Mesendoderm (in vitro differentiated cells): ENCODE data around the gene TRIM74.
"Not testable (repeated sequence)": the region's sequence is repeated elsewhere in the genome, so short reads cannot be mapped to it uniquely, and the experiment has no call there.

Experiments
- DNase-seq: peaks from one replicate; pipeline ENCODE4 v3.0.0; 2013
- H2AK5ac ChIP-seq: 2 replicates; pipeline ENCODE4 v1.6.1; 2013; ENCODE audit warnings: low read length, inconsistent platforms
- H2BK120ac ChIP-seq: 2 replicates; pipeline ENCODE4 v1.6.1; 2013; ENCODE audit warnings: low read depth, mild to moderate bottlenecking, low read length, moderate library complexity, mixed read lengths
- H2BK15ac ChIP-seq: replicated peaks from 2 replicates; pipeline ENCODE4 v1.6.1; 2013; ENCODE audit warnings: low read depth, mild to moderate bottlenecking, moderate library complexity
- H2BK5ac ChIP-seq: 2 replicates; pipeline ENCODE4 v1.6.1; 2013; ENCODE audit warnings: low read length, inconsistent platforms
- H3K18ac ChIP-seq: 2 replicates; pipeline ENCODE4 v1.6.1; 2013; ENCODE audit warnings: mild to moderate bottlenecking, low read length, mixed read lengths
- H3K23ac ChIP-seq: one replicate; pipeline ENCODE4 v1.6.1; 2013; ENCODE audit warnings: low read length
- H3K27ac ChIP-seq: 2 replicates; pipeline ENCODE4 v1.5.1; 2013; ENCODE audit warnings: low read depth, mild to moderate bottlenecking, inconsistent platforms, low read length, moderate library complexity
- H3K27me3 ChIP-seq: 2 replicates; pipeline ENCODE4 v1.6.1; 2013; ENCODE audit warnings: low read length, control low read depth, mild to moderate bottlenecking, inconsistent platforms; ENCODE audit not compliant: insufficient read depth, poor library complexity
- H3K36me3 ChIP-seq: 2 replicates; pipeline ENCODE4 v1.6.1; 2013; ENCODE audit warnings: low read length, inconsistent platforms; ENCODE audit not compliant: control insufficient read depth, insufficient read depth
- H3K4ac ChIP-seq: one replicate; pipeline ENCODE4 v1.6.1; 2013; ENCODE audit warnings: low read depth, mild to moderate bottlenecking, low read length, moderate library complexity
- H3K4me1 ChIP-seq: 2 replicates; pipeline ENCODE4 v1.6.1; 2013; ENCODE audit warnings: low read depth, low read length, inconsistent platforms; ENCODE audit not compliant: control insufficient read depth
- H3K4me2 ChIP-seq: 2 replicates; pipeline ENCODE4 v1.6.1; 2013; ENCODE audit warnings: low read length
- H3K4me3 ChIP-seq: 2 replicates; pipeline ENCODE4 v1.5.1; 2013; ENCODE audit warnings: mild to moderate bottlenecking, low read length
- H3K56ac ChIP-seq: one replicate; pipeline ENCODE4 v1.6.1; 2013; ENCODE audit warnings: low read length
- H3K79me1 ChIP-seq: 2 replicates; pipeline ENCODE4 v1.6.1; 2013; ENCODE audit warnings: low read length, inconsistent platforms
- H3K79me2 ChIP-seq: 2 replicates; pipeline ENCODE4 v1.6.1; 2013; ENCODE audit warnings: mild to moderate bottlenecking, low read length; ENCODE audit not compliant: control insufficient read depth, insufficient read depth
- H3K9ac ChIP-seq: 2 replicates; pipeline ENCODE4 v1.6.1; 2013; ENCODE audit warnings: low read length, inconsistent platforms
- H4K5ac ChIP-seq: one replicate; pipeline ENCODE4 v1.6.1; 2013; ENCODE audit warnings: low read length
- H4K8ac ChIP-seq: one replicate; pipeline ENCODE4 v1.6.1; 2013; ENCODE audit warnings: low read depth, mild to moderate bottlenecking, control low read depth, low read length, moderate library complexity
- WGBS: extraction: QIAGEN DNeasy Blood & Tissue Kit; methylation state at CpG from one replicate; pipeline ENCODE4 v1.1.7; 2013; ENCODE audit warnings: low lambda C conversion rate, missing lambda C conversion rate; ENCODE audit not compliant: insufficient coverage; ENCODE audit errors: extremely low coverage; 5-methylcytosine and 5-hydroxymethylcytosine counted together

TRIM74 gene

GRCh38 chr7:72997447-72997846, 28.2 kb upstream of the TRIM74 start:
- not testable (repeated sequence) for H3K23ac ChIP-seq, H3K4me1 ChIP-seq, H2AK5ac ChIP-seq, H3K27ac ChIP-seq, H4K8ac ChIP-seq, H3K9ac ChIP-seq, H2BK5ac ChIP-seq, H2BK120ac ChIP-seq, H4K5ac ChIP-seq, H3K79me2 ChIP-seq, H3K36me3 ChIP-seq, H3K4me2 ChIP-seq, DNase-seq, H3K56ac ChIP-seq, H3K27me3 ChIP-seq, H2BK15ac ChIP-seq, H3K18ac ChIP-seq, H3K79me1 ChIP-seq, H3K4ac ChIP-seq, H3K4me3 ChIP-seq
- WGBS, result no CpG with 5 or more reads among the region's 8 CpGs

- not testable (repeated sequence) for H3K56ac ChIP-seq, H3K4me1 ChIP-seq, H3K4ac ChIP-seq, H3K27me3 ChIP-seq, H3K4me2 ChIP-seq, H2BK5ac ChIP-seq, H3K27ac ChIP-seq, H2AK5ac ChIP-seq, H2BK15ac ChIP-seq, H4K5ac ChIP-seq, H4K8ac ChIP-seq, H3K79me2 ChIP-seq, H3K36me3 ChIP-seq, H3K4me3 ChIP-seq, H3K18ac ChIP-seq, H2BK120ac ChIP-seq, H3K23ac ChIP-seq, H3K9ac ChIP-seq, DNase-seq, H3K79me1 ChIP-seq
- no CpG with 5 or more reads among the region's 8 CpGs for WGBS
Measured at GRCh38 chr7:72995484-72995883, 26.2 kb upstream of the TRIM74 start.

- not testable (repeated sequence) for H3K27ac ChIP-seq, H3K56ac ChIP-seq, H3K4ac ChIP-seq, H2BK120ac ChIP-seq, H3K79me2 ChIP-seq, H4K8ac ChIP-seq, H4K5ac ChIP-seq, H2AK5ac ChIP-seq, H2BK5ac ChIP-seq, H3K9ac ChIP-seq, H3K4me1 ChIP-seq, H3K79me1 ChIP-seq, H3K4me3 ChIP-seq, H3K23ac ChIP-seq, H3K18ac ChIP-seq, DNase-seq, H3K36me3 ChIP-seq, H3K27me3 ChIP-seq, H2BK15ac ChIP-seq, H3K4me2 ChIP-seq
- WGBS, result no CpG with 5 or more reads among the region's 14 CpGs
Measured at GRCh38 chr7:72990146-72990913, 21.1 kb upstream of the TRIM74 start.

- not testable (repeated sequence) for H3K56ac ChIP-seq, H3K23ac ChIP-seq, H3K27me3 ChIP-seq, H3K18ac ChIP-seq, H3K4me2 ChIP-seq, H4K8ac ChIP-seq, H2BK5ac ChIP-seq, H2BK120ac ChIP-seq, H3K4me3 ChIP-seq, H3K36me3 ChIP-seq, H3K4ac ChIP-seq, H4K5ac ChIP-seq, DNase-seq, H2BK15ac ChIP-seq, H3K9ac ChIP-seq, H3K79me1 ChIP-seq, H3K27ac ChIP-seq, H3K79me2 ChIP-seq, H2AK5ac ChIP-seq, H3K4me1 ChIP-seq
- WGBS, result no CpG with 5 or more reads among the region's 11 CpGs
Measured at GRCh38 chr7:72982084-72982483, 12.8 kb upstream of the TRIM74 start.

- H2BK120ac ChIP-seq, DNase-seq, H3K18ac ChIP-seq, H4K8ac ChIP-seq, H3K36me3 ChIP-seq, H3K79me1 ChIP-seq, H3K79me2 ChIP-seq, H3K9ac ChIP-seq, H2AK5ac ChIP-seq, H3K4me3 ChIP-seq, H2BK5ac ChIP-seq, H3K27ac ChIP-seq, H3K4ac ChIP-seq, H4K5ac ChIP-seq, H2BK15ac ChIP-seq, H3K4me1 ChIP-seq, H3K27me3 ChIP-seq, H3K4me2 ChIP-seq, H3K23ac ChIP-seq, H3K56ac ChIP-seq: not testable (repeated sequence)
- no CpG with 5 or more reads among the region's 6 CpGs for WGBS
Measured at GRCh38 chr7:72980382-72980781, 11.1 kb upstream of the TRIM74 start.

- H3K4me3 ChIP-seq, result not testable (repeated sequence)
- WGBS, result no CpG with 5 or more reads among the region's 12 CpGs
Measured at GRCh38 chr7:72976434-72976833, 7.2 kb upstream of the TRIM74 start.

More at GRCh38 chr7:72976434-72976833, 7.2 kb upstream of the TRIM74 start:
- H3K23ac ChIP-seq, H3K4me1 ChIP-seq, H3K27ac ChIP-seq, H3K4ac ChIP-seq, H3K4me2 ChIP-seq, H2BK5ac ChIP-seq, H3K27me3 ChIP-seq, H3K79me1 ChIP-seq, H2AK5ac ChIP-seq, H2BK15ac ChIP-seq, H3K56ac ChIP-seq, H4K5ac ChIP-seq, H4K8ac ChIP-seq, H3K79me2 ChIP-seq, H3K9ac ChIP-seq, H3K18ac ChIP-seq, H3K36me3 ChIP-seq, H2BK120ac ChIP-seq, DNase-seq: not testable (repeated sequence)
